GM19455 (cell line): ENCODE results near the gene UBAC1.

Experiments
- ATAC-seq: cut with Tn5 transposase; IDR thresholded peaks from one replicate; pipeline ENCODE4 v1.9.1; 2021; ENCODE audit not compliant: unreplicated experiment

The UBAC1 gene

GRCh38 chr9:135961277-135961715 lies at the start of gene UBAC1:
TSS of gene UBAC1 (minus strand) at chr9:135961373. CDS start at chr9:135961162, 211 bp downstream.
- ATAC-seq, result peak; percentile 86

DNA sequence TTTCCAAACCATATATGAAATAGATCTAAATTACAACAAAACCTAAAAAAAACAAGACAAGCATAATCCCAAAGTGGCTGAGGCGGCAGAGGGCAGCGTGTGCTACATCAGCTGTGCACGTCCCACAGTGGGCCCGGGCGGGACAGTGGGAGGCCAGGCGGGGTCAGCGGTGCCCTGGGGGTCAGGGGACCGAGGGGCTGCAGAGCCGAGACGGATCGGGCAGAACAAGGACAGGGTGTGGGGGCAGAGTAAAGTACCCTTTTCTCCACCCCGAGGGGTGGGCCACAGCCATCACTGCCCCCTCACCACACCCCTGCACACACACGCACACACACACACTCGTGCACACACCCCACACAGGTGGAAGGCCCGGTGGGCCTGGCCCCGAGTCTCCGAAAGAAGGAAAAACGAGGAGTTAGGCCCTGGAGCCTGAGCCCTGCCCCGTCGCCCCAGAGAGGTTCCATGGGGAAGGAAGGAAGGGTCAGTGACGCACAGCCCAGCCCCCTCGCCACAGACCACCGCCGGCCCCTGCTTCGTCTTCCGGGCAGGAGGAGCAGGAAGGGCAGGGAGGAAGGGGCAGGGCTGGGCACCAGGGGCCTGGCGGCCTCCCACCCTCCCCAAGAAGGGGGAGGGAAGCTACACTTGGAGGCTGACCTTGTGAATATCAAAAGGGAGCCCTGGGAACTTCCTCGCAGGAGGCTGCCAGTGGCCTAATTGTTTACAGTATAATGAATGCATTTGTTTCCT lies 49.6 kb upstream of the UBAC1 start:
- no peak for ATAC-seq

- ATAC-seq, result no peak
Measured at GRCh38 chr9:136010176-136010575, 49.0 kb upstream of the UBAC1 start.

GRCh38 chr9:136009516-136009915 lies 48.3 kb upstream of the UBAC1 start:
- no peak for ATAC-seq

DNA sequence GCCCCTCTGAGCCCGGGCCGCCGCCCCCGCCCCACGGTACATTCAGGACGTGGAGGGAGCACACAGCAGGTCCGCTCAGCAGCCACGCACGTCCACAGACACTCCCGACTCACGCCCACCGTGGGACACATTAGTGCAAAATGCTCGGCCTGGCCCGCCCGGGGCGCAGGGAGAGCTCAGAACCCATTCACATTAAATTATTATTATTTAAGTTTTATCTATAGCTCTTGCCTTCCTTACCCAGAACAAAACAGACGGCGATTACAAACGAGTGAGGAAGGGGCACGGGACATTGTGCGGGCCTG lies 47.5 kb upstream of the UBAC1 start:
- ATAC-seq, result no peak

DNA sequence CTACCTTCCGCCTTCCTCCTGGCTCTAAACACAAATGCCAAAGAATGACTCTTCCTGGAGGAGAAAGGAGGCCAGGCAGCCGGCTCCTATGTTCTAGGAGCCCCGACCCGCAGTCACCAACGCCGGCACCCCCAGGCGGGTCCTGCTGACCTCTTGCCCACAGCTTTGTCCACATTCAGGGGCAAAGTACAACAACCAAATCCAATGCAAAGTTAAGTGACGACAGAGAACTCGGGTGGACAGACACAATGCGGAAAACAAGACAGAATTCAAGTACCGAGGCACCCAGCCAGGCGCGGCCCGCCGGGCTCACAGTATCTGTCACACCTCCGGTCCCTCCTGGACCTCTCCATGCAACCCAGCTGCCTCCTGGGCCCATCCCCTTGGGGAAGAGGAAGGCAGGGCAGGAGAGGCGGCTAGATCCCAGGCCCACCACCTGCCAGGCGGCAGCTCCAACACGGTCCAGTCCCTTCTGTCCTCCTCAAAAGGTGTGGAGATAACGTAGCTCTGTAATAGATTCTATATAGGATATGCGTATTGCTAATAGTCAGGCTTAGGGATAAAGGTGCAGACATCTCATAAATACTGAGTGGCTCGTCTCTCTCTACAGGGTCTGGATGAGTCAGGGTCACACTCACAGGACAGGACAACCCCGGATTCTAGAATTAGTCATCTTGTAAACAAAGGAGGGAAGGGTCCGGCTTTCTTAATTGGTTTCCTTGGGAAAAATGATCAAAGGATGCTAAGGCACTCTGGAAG lies 46.9 kb upstream of the UBAC1 start:
- ATAC-seq, result no peak

- no peak for ATAC-seq
Measured at GRCh38 chr9:136007276-136007933, 46.2 kb upstream of the UBAC1 start.

- no peak for ATAC-seq
Measured at GRCh38 chr9:136006169-136006568, 45.0 kb upstream of the UBAC1 start.

GRCh38 chr9:136004712-136005111 lies 43.5 kb upstream of the UBAC1 start:
- no peak for ATAC-seq

DNA sequence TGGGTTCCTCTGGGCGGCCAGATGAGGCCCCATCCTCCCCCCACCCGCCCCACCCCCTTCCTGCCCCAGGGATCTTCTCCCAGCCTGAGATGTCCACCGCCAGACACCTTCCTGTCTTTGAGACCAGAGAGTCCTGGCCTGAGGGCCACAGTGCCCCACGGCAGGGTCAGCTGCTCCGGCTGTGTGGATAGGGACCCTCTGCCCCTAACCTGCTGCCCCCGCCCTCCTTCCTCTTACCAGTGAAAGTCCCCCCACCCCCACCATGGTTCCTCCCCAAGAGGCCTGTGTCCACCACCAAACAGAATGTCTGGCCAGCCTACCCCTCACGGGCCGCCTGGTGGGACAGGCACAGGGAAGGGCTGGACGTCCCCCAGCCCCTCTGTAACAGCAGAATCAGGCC lies 43.0 kb upstream of the UBAC1 start:
- no peak for ATAC-seq

DNA sequence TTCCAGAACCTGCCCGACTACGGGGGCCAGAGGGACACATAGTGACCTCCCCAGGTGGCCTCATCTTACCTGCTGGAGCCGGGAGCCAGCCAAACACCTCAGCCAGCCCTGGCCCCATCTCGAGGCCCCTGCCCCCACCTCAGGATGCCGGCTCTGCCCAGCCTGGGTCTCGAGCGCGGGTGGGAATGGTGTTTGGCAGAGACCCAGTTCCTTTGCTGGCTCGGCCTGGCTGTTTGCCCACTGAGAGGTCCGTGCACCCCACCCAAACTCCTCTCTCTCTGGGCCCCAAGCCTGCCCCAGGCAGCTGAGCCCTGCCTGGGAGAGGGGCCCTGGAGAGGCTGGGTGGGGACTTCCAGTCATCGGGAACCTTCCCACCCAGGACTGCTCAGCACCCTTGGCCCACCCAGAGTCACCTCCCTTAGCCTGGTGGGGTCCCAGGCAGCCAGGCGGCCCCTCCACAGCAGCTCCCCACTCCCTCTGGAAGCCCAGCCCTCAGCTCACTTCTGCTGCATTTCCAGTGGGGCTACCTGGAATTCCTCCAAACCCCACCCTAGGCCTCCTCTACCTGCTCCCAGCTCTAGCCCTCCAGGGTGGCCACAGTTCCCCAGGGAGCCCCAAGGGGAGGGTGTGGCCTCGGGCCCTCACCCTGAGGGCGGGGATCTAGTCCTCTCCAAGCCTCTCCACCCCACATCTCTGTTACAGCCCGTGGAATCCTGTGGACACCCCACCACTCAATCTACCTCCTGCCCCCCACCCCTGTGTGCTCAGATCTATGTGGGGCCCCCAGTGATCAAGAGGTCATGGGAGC lies 42.4 kb upstream of the UBAC1 start:
- ATAC-seq, result no peak

DNA sequence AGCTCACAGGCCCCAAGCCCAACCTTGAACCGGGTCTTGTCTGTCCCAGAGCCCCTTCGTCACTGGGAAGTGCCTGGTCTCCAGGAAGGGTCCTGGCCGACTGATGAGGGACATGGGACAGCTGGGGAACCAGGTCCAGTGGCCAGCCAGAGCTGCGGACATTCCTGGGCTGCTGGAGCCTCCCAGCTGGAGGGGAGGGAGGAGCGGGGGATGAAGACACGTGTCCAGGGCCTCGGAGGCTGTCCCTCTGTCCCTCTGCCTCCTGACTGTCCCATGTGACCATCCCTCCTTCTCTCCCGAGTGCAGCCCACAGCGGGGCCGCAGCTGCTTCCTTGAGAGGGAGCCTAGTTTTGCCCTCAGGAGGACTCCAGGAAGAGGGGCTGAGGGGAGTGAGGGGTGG lies 41.7 kb upstream of the UBAC1 start:
- no peak for ATAC-seq

DNA sequence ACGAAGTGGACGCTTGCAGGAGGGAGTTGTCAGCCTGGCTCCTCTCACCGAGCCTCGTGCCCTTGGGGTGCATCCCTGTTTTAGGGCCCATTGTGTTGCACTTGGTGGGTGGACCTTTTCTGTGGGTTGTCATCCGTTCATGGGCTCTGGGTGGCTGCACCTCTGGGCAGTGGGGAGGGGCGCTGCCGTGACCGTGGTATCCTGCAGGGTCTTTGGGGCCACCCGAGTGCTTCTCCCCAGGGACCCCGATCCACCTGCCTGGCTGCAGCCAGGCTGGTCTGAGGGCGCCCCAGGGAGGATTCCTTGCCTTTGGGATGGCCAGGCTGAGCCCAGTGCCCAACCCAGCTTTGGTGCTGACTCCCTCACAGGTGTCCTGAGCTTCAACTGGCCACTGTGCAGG lies 41.0 kb upstream of the UBAC1 start:
- ATAC-seq, result no peak

- ATAC-seq, result no peak
Measured at GRCh38 chr9:136001231-136001630, 40.1 kb upstream of the UBAC1 start.

DNA sequence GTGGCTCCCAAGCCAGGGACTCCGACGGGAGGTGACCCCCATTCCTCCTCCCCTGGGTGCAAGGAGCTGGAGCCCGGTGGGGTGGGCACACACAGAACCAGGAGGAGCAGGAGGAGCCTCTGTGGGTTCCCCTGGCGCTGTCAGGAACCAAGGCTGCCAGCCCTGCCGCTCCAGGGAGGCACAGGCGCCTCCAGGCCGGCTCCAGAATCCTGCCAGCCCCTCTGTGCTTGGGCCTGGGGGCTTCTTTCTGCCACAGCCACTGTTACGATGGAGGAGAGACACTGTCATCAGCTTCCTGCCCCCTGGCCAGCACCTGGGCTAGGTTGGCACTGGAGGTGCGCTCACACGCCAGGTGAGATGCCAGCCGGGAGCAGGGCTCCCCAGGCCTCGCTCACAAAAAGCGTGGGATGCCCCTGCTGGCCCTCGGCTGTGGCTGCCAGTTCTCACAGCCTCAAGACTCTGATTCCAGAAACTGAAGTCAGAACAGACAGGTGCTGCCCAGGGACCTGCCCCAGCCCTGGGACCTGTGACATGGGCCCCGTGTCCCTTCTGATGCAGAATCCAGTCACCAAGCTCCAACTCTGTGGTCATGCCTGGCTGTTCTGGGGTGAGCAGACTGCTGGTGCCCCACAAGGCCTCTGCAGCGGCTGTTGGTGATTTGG lies 37.4 kb upstream of the UBAC1 start:
- ATAC-seq, result no peak

DNA sequence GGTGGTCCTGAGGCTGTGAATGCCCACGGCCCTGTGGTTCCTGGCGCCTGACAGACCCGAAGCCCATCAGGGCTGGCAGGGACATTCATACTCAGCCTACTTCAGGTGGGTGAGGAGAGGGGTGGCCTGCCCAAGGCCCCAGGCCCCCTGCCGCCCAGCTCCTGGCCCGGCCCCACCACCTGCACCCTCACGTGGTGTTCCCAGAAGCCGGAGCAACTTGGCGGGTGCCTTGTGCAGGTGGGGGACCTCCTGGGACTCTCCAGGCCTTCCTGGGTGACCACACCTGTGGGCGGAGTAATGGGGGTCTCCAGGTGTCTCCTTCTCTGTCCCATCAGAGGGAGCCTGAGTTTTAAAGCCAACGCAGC lies 36.8 kb upstream of the UBAC1 start:
- ATAC-seq, result no peak

GRCh38 chr9:135997090-135998015 lies 36.2 kb upstream of the UBAC1 start:
- no peak for ATAC-seq

DNA sequence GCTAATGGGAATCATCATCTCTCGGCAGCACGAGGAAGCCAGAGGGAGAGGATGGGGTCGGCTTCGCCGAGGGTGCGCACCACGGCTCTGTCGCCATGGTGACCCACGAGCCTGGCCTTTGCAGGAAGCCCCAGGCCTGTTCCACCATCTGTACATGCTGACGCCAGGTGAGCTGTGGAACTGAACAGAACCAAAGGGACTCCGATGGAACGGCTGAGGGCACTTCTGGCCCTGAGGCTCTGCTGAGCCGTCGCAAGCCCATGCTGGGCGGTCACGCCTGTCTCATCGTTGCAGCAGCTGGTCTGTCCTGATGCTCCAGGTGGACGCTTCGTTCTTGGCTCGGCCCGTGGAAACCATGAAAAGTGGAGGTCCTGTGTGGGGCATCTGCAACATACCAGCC lies 34.6 kb upstream of the UBAC1 start:
- ATAC-seq, result no peak

- ATAC-seq, result no peak
Measured at GRCh38 chr9:135994501-135995192, 33.5 kb upstream of the UBAC1 start.
